ENCODE measurements around the gene MAMDC4. TPM values are rescaled to one million over a fixed set of nuclear protein-coding genes. Genes with fewer than 3 reads are reported as not detected.

MAMDC4 gene
- total RNA-seq, 1 donor from 2014 or later: 6.1 TPM

GRCh38 chr9:136844761-136845464 is 7.2 kb upstream of the MAMDC4 start:
- H3K4me3 Mint-ChIP-seq: no peak overlapping the region

GRCh38 chr9:136845465-136846260 is 6.5 kb upstream of the MAMDC4 start:
- peaks cover 32% of the 10 kb centered on the region for H3K4me1 Mint-ChIP-seq
- intact Hi-C loops (cut with micrococcal nuclease): loop anchor here (10.0 kb wide), 1 partner anchor 319 kb away; no protein-coding TSS in a partner anchor
- H3K27me3 Mint-ChIP-seq: peaks cover 6% of the 10 kb centered on the region
- no peak for DNase-seq
- ChIA-PET POLR2A (interaction anchor here (0.5 to 0.6 kb wide), 2 partner anchors 102 to 399 kb away, joined by 3 to 4 read pairs; no protein-coding TSS in a partner anchor), CTCF (no interaction called here)
- no peak overlapping the region for H3K4me3 Mint-ChIP-seq
- no peaks in the 10 kb centered on the region for H3K9me3 Mint-ChIP-seq
- H3K27ac Mint-ChIP-seq: no peak overlapping the region
- no peak for ATAC-seq (ENCODE audit: low read depth)
- TF ChIP-seq CTCF (IDR thresholded peaks at IDR 0.05): no peak
- no peaks in the 10 kb centered on the region for H3K36me3 Mint-ChIP-seq (ENCODE audit: low read depth)

More at GRCh38 chr9:136844761-136845464, 7.2 kb upstream of the MAMDC4 start:
- no peak for DNase-seq
- H3K36me3 Mint-ChIP-seq (ENCODE audit: low read depth): peaks cover 3% of the 10 kb centered on the region
- no peaks in the 10 kb centered on the region for H3K9me3 Mint-ChIP-seq
- TF ChIP-seq CTCF (IDR thresholded peaks at IDR 0.05): no peak
- H3K27me3 Mint-ChIP-seq: peaks cover 6% of the 10 kb centered on the region
- intact Hi-C loops (cut with micrococcal nuclease): loop anchor here (10.0 kb wide), 1 partner anchor 320 kb away; no protein-coding TSS in a partner anchor
- no peak for ATAC-seq (ENCODE audit: low read depth)
- H3K4me1 Mint-ChIP-seq: peaks cover 31% of the 10 kb centered on the region
- CTCF ChIA-PET: interaction anchor here (1.2 to 3.5 kb wide), 2 partner anchors 100 to 190 kb away, joined by 3 to 21 read pairs; partner anchors contain the start of genes C8G and FBXW5
- POLR2A ChIA-PET: interaction anchor here (0.6 kb wide), 1 partner anchor 103 kb away, joined by 3 read pairs; no protein-coding TSS in a partner anchor
- H3K27ac Mint-ChIP-seq: no peak overlapping the region

GRCh38 chr9:136846376-136847087 is 5.6 kb upstream of the MAMDC4 start:
- Mint-ChIP-seq H3K9me3 (no peaks in the 10 kb centered on the region), H3K27ac (no peak overlapping the region), H3K36me3 (ENCODE audit: low read depth) (no peaks in the 10 kb centered on the region), H3K4me1 (peaks cover 32% of the 10 kb centered on the region), H3K27me3 (peaks cover 6% of the 10 kb centered on the region), H3K4me3 (no peak overlapping the region)
- ChIA-PET POLR2A (interaction anchor here (1.0 to 1.9 kb wide), 3 partner anchors 98 to 456 kb away, joined by 3 to 8 read pairs (median 3); partner anchors contain the start of genes C8G, FBXW5 and NRARP), CTCF (interaction anchor here (1.0 kb wide), 1 partner anchor 55 kb away, joined by 3 read pairs; no protein-coding TSS in a partner anchor)
- DNase-seq (no peak), ATAC-seq (ENCODE audit: low read depth) (no peak)
- intact Hi-C loops (cut with micrococcal nuclease): loop anchor here (1.0 to 10.0 kb wide), 2 partner anchors 56 to 318 kb away; no protein-coding TSS in a partner anchor
- no peak for TF ChIP-seq CTCF (IDR thresholded peaks at IDR 0.05)

- no peaks in the 10 kb centered on the region for H3K36me3 Mint-ChIP-seq (ENCODE audit: low read depth)
- ChIA-PET POLR2A (interaction anchor here (0.6 to 2.2 kb wide), 8 partner anchors 17 to 455 kb away, joined by 3 to 13 read pairs (median 4); partner anchors contain the start of genes C8G, FBXW5, NRARP and PAXX), CTCF (interaction anchor here (1.0 to 1.3 kb wide), 2 partner anchors 55 to 188 kb away, joined by 3 to 4 read pairs; no protein-coding TSS in a partner anchor)
- H3K27me3 Mint-ChIP-seq: peaks cover 6% of the 10 kb centered on the region
- H3K9me3 Mint-ChIP-seq: no peaks in the 10 kb centered on the region
- peaks cover 30% of the 10 kb centered on the region for H3K4me1 Mint-ChIP-seq
- peak overlapping the region; percentile 59 for H3K27ac Mint-ChIP-seq
- ATAC-seq (ENCODE audit: low read depth): no peak
- H3K4me3 Mint-ChIP-seq: peak overlapping the region; percentile 95
- intact Hi-C loops (cut with micrococcal nuclease): loop anchor here (1.0 to 10.0 kb wide), 2 partner anchors 55 to 318 kb away; no protein-coding TSS in a partner anchor
- DNase-seq: no peak
- TF ChIP-seq CTCF (IDR thresholded peaks at IDR 0.05): no peak
Measured at GRCh38 chr9:136847088-136847825, 4.9 kb upstream of the MAMDC4 start.
